Cardiac muscle cell (in vitro differentiated cells and primary cell): ENCODE data around the gene MIER3. TPM values are rescaled to one million over a fixed set of nuclear protein-coding genes. Genes with fewer than 3 reads are reported as not detected.

Source experiments
- DNase-seq, 2 donors: peaks; one replicate each; pipeline versions ENCODE4 v3.0.0 to v3.0.0-alpha.2; 2010 to 2017; ENCODE audit warnings: low read depth in 1 of 2, low spot score in 1 of 2
- H3K27ac ChIP-seq: fragments of 200-600 bp; sonication (generic); 2 replicates; pipeline ENCODE4 v1.5.1; 2016
- H3K27me3 ChIP-seq: fragments of 200-600 bp; sonication (generic); 2 replicates; pipeline ENCODE4 v1.6.0; 2016; ENCODE audit warnings: control low read depth
- H3K36me3 ChIP-seq: fragments of 200-600 bp; sonication (generic); 2 replicates; pipeline ENCODE4 v1.5.1; 2016; ENCODE audit warnings: control low read depth
- H3K4me1 ChIP-seq: fragments of 200-600 bp; sonication (generic); 2 replicates; pipeline ENCODE4 v1.8.1; 2017; ENCODE audit warnings: low read depth, mild to moderate bottlenecking, mixed run types
- H3K4me3 ChIP-seq: fragments of 200-600 bp; sonication (generic); 2 replicates; pipeline ENCODE4 v1.5.1; 2016; ENCODE audit warnings: mild to moderate bottlenecking
- H3K9me3 ChIP-seq: fragments of 200-600 bp; sonication (generic); 2 replicates; pipeline ENCODE4 v1.5.1; 2017; ENCODE audit warnings: low read depth, mild to moderate bottlenecking, control low read depth
- polyA plus RNA-seq: library from polyadenylated mRNA; unstranded; fragments of >200 nt; fragmentation: Nextera tagmentation; extraction: Ambion mirVana; gene quantifications from 2 replicates; pipeline ENCODE4 v1.2.1, GENCODE V29; 2016
- total RNA-seq: library from RNA; depleted of rRNA; stranded (reverse); fragments of >200 nt; gene quantifications from 2 replicates; pipeline ENCODE4 v1.2.3, GENCODE V29; 2016
- TF ChIP-seq, protein P1 (sequence below): IDR thresholded peaks from 2 replicates; pipeline ENCODE4 v1.5.1; 2012; ENCODE audit warnings: low read depth, mild to moderate bottlenecking, low read length

MIER3 gene
- total and polyA plus RNA-seq, 2 experiments from 2014 or later = 7.2 to 17.4 TPM

DNA sequence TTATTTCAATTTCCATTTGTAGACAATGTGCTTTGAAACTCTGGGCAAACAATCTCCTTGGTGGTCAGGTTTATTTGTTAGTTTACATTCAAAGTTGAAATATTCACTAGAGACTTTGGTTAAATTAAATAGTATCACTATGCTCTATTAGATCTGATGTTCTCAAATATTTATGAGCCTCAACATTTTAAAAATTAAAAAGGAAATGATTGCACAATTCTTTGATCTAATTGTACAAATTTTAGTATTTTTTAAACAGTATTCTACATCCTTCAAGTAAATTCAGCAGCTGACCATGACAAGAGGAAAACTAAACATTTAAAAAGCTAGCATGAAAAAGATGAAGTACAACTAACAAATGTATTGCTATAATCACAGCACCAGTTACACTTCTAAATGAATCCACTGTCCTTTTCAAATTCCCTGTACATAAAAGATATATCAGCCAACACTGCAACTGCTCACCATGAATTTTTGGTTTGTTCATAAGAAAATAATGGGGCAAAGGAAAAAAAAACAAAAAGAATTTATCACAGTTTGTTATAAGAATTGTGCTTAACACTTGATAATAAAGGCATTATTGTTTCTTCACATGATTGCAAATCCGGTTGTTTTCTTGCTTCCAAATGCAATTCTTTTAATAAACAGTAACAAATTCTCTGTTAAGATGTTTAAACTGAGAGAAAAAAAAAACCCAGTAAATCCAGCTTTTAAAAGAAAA is 31.8 kb downstream of the MIER3 start:
- H3K27ac ChIP-seq = no peak overlapping the region
- H3K27me3 ChIP-seq = no peaks in the 10 kb centered on the region
- H3K36me3 ChIP-seq = peaks cover 44% of the 10 kb centered on the region
- H3K9me3 ChIP-seq = no peaks in the 10 kb centered on the region
- H3K4me1 ChIP-seq = no peaks in the 10 kb centered on the region
- TF ChIP-seq, protein P1, sequence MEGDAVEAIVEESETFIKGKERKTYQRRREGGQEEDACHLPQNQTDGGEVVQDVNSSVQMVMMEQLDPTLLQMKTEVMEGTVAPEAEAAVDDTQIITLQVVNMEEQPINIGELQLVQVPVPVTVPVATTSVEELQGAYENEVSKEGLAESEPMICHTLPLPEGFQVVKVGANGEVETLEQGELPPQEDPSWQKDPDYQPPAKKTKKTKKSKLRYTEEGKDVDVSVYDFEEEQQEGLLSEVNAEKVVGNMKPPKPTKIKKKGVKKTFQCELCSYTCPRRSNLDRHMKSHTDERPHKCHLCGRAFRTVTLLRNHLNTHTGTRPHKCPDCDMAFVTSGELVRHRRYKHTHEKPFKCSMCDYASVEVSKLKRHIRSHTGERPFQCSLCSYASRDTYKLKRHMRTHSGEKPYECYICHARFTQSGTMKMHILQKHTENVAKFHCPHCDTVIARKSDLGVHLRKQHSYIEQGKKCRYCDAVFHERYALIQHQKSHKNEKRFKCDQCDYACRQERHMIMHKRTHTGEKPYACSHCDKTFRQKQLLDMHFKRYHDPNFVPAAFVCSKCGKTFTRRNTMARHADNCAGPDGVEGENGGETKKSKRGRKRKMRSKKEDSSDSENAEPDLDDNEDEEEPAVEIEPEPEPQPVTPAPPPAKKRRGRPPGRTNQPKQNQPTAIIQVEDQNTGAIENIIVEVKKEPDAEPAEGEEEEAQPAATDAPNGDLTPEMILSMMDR = no peak
- DNase-seq = no peak
- H3K4me3 ChIP-seq = no peak overlapping the region

DNA sequence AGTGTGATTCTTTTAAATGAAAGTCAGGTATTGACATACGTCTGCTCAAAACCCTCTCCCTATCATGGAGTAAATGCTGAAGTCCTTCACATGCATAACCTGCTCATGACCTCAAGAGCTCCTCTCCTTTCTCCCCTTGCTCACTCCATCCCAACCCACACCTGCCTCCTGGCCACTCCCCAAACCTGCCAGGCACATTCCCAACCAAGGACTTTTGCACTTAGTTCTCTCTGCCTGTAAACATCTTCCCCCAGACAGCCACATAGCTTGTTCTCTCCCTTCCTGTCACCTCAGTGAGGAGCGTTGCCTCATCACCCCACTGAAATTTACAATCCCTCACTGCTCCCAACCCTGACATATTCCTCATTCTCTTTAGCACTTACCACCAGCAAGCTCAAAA is 33.9 kb downstream of the MIER3 start:
- peaks cover 25% of the 10 kb centered on the region for H3K36me3 ChIP-seq
- H3K4me1 ChIP-seq = no peaks in the 10 kb centered on the region
- peak overlapping the region; percentile 53 for H3K27ac ChIP-seq
- no peak overlapping the region for H3K4me3 ChIP-seq
- no peaks in the 10 kb centered on the region for H3K9me3 ChIP-seq
- H3K27me3 ChIP-seq = no peaks in the 10 kb centered on the region
- TF ChIP-seq, protein P1 = no peak
- no peak for DNase-seq

DNA sequence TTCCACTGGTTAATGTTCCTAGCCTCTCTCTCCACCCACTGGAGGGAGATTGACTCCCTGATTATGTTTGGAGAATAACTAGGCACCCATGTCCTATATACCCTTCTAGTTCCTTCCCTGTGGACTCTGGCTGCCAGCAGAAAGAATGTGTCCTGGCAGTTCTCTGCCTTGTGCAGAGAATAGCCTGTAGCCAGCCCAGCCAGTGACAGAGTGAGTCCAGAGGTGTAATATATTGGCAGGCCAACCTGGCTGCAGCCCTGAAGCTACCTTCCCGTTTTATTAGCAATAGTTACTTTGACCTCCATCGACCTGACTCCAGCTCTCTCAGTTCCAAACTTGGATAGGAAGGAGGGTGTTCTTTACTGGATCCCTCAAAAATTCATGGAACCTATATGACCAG is 34.4 kb downstream of the MIER3 start:
- TF ChIP-seq, protein P1 = no peak
- no peak overlapping the region for H3K4me3 ChIP-seq
- peak overlapping the region; percentile 53 for H3K27ac ChIP-seq
- H3K27me3 ChIP-seq = no peaks in the 10 kb centered on the region
- H3K9me3 ChIP-seq = no peaks in the 10 kb centered on the region
- peaks cover 19% of the 10 kb centered on the region for H3K36me3 ChIP-seq
- DNase-seq = peak in 1 of 2 donors; percentile 11
- no peaks in the 10 kb centered on the region for H3K4me1 ChIP-seq

DNA sequence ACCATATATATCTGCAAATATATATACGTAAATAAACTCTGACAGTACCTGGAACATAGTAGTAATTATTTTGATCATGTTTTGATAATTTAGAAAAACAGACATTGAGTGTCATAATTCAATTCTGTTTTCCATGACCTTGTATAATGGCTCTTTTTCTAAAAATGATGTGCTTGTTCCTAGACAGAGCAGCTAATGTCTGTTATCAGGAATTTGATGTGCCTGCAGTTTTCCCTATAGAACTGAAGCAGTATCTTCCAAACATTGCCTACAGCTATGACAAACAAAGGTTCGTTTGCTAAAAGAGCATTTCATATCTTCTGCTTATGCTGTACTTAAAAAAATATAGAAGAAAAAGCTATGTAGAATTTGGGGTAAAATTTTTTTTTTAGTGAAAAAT is 37.2 kb downstream of the MIER3 start:
- Histone ChIP-seq H3K4me3 (no peak overlapping the region), H3K27ac (no peak overlapping the region), H3K4me1 (peaks cover 7% of the 10 kb centered on the region), H3K36me3 (no peaks in the 10 kb centered on the region), H3K9me3 (no peaks in the 10 kb centered on the region), H3K27me3 (no peaks in the 10 kb centered on the region)
- DNase-seq = no peak
- TF ChIP-seq, protein P1 = no peak

- peaks cover 7% of the 10 kb centered on the region for H3K4me1 ChIP-seq
- no peak overlapping the region for H3K27ac ChIP-seq
- TF ChIP-seq, protein P1 = no peak
- H3K36me3 ChIP-seq = no peaks in the 10 kb centered on the region
- H3K9me3 ChIP-seq = no peaks in the 10 kb centered on the region
- no peak overlapping the region for H3K4me3 ChIP-seq
- no peaks in the 10 kb centered on the region for H3K27me3 ChIP-seq
- no peak for DNase-seq
These were observed 38.2 kb downstream of the MIER3 start for GRCh38 chr5:56913766-56914165.
